Astrocyte of the spinal cord (primary cell): ENCODE measurements around the gene GRHL1.

Source experiments
- DNase-seq: peaks from one replicate; pipeline ENCODE4 v3.0.0; 2011; ENCODE audit warnings: low read depth, low spot score
- H3K4me3 ChIP-seq: 2 replicates; pipeline ENCODE4 v1.5.1; 2011; ENCODE audit warnings: low read depth, mild to moderate bottlenecking, low read length, moderate library complexity
- in situ Hi-C: cut with HindIII; loops from 2 replicates; pipeline ENCODE4 v1.10.0; 2017; ENCODE audit warnings: low sequenced_read_pairs
- TF ChIP-seq, protein P1 (sequence below): IDR thresholded peaks from 2 replicates; pipeline ENCODE4 v1.5.1; 2012; ENCODE audit warnings: low read depth, mild to moderate bottlenecking, low read length, inconsistent platforms

The GRHL1 gene

DNA sequence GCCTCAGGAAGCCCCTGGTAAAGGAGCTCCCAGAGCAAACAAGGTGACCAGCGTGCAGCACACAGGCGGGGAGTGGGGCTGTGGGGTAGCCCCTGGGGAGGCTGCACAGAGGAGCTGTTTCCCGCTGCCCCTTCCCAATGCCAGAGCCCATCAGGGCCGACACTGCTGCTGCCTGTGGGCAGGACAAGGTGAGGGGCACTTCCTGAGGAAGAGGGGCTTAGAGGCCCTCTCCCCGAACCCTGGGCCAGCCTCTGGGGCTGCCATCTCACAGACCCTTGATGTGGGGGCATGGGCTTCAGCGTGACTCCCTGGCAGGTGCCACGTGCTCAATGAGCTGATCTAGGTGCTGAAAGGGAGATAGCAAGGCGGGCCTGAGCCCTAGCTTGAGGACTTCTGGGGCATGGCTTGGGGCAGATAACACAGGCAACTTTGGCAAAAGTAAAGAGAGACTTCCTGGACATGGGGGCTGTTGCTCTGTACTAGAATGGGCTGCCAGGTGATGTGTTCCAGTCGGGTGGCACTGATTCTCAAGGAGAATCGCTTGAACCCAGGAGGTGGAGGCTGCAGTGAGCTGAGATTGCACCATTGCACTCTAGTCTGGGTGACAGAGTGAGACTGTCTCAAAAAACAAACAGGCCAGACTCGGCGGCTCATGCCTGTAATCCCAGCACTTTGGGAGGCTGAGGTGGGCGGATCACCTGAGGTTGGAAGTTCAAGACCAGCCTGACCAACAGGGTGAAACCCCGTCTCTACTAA lies 81.9 kb downstream of the GRHL1 start:
- in situ Hi-C loops = loop anchor here (10.0 to 25.0 kb wide), 2 partner anchors 69 to 221 kb away; no protein-coding TSS in a partner anchor
- H3K4me3 ChIP-seq = no peak overlapping the region
- no peak for DNase-seq
- TF ChIP-seq, protein P1, sequence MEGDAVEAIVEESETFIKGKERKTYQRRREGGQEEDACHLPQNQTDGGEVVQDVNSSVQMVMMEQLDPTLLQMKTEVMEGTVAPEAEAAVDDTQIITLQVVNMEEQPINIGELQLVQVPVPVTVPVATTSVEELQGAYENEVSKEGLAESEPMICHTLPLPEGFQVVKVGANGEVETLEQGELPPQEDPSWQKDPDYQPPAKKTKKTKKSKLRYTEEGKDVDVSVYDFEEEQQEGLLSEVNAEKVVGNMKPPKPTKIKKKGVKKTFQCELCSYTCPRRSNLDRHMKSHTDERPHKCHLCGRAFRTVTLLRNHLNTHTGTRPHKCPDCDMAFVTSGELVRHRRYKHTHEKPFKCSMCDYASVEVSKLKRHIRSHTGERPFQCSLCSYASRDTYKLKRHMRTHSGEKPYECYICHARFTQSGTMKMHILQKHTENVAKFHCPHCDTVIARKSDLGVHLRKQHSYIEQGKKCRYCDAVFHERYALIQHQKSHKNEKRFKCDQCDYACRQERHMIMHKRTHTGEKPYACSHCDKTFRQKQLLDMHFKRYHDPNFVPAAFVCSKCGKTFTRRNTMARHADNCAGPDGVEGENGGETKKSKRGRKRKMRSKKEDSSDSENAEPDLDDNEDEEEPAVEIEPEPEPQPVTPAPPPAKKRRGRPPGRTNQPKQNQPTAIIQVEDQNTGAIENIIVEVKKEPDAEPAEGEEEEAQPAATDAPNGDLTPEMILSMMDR = no peak

DNA sequence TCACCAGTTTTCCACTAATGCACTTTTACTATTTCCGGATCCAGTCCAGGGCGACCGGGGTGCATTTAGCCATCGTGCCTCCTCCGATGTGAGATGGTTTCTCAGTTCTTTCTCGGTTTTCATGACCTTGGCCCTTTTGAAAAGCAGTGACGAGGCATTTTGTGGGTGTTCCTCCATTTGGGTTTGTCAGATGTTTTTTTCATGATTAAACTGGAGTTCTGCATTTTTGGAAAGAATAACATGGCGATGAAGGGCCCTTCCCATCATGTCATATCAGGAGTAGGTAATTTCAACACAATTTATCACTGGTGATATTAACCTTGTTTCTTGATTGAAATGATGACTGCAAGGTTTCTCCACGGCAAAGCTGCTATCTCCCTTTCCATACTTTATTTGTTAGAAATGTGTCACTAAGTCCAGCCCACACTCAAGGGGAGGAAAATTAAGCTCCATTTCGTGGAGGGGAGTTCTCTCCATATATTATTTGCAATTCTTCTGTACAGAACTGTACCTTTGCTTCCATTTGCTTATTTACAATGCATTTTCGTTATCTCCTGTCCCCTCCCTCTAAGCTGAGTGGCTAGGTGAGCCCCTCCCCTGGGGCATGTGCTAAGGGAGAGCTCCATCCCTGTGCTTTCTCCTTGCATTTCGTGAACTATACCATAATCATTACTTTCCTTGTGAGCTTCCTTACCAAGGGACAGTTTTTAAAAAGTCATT lies 83.0 kb downstream of the GRHL1 start:
- no peak overlapping the region for H3K4me3 ChIP-seq
- in situ Hi-C loops = loop anchor here (10.0 to 25.0 kb wide), 2 partner anchors 70 to 222 kb away; no protein-coding TSS in a partner anchor
- TF ChIP-seq, protein P1 = no peak
- DNase-seq = no peak

DNA sequence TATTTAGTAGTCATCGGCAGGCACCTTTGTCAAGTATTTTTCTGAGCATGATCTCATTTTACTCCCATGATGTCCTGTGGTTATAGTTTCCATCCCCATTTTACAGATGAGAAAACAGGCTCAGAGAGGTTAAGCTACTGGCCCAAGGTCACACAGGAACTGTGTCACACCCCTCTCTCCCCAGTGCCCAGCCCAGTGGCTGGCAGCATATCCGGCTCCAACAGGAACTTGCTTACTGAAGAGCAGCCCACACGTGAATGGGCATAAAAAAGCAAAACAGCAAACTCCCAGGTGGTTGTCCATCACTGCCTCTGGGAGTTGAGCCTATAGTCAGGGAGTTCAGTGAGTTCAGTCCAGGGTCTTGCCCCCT lies 83.5 kb downstream of the GRHL1 start:
- in situ Hi-C loops = loop anchor here (10.0 to 25.0 kb wide), 2 partner anchors 70 to 223 kb away; no protein-coding TSS in a partner anchor
- H3K4me3 ChIP-seq = no peak overlapping the region
- TF ChIP-seq, protein P1 = no peak
- DNase-seq = no peak

DNA sequence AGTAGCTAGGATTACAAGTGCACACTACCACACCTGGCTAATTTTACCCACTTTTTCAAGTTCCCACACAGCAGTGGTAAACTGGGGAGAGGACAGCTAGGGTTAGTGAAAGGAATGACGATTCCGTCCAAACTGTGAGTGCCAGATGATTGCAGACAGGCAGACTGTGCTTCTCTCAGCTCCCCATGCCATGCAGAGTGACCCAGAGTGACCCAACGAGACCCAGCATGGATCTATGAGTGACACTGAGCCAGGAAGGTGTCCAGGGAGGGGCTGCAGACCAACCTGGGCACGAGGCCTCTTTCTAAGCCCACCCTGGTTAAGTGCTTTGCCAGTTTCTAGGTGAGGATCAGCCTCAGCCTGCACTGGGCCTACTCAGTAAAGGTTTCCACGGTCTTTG lies 84.1 kb downstream of the GRHL1 start:
- no peak for DNase-seq
- in situ Hi-C loops = loop anchor here (10.0 to 25.0 kb wide), 2 partner anchors 71 to 223 kb away; no protein-coding TSS in a partner anchor
- TF ChIP-seq, protein P1 = no peak
- H3K4me3 ChIP-seq = no peak overlapping the region

DNA sequence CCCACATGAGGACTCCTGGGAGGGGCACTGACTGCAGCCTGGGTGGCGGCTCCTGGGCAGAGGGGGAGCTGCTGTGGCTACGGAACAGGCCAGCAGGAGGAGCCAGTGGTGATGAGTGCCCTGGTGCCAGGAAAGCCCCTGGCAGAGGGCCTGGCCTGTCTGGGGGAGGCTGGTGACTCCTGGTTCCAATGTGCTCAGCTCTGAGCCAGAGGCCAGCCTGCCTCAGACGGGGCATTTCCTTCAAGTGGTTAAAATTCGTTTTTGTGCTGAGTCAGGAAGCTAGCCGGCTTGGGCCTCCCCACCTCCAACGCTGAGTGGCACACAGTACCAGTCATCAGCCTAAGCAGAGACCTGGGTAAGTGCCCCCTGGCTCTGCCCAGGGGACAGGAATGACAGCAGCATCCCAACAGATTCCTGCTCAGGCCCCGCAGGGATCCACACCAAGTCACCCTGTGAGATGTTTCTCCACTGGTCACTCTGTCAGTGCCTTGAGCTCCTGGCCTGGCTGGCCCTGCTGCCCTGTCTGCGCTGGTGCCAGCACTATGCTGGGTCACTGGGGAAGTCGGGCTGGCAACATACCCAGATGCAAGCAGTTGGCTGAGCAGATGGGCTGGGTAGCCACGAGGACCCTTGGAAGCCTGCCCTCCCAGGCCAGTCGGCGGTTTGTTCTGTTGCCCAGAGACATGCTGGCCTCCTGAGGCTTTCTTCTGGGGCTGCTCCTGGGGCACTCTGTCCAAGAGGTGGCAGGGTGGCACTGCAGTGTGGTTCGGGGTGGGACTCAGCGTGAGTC lies 84.8 kb downstream of the GRHL1 start:
- peak; percentile 59 for DNase-seq
- H3K4me3 ChIP-seq = no peak overlapping the region
- TF ChIP-seq, protein P1 = peak; percentile 53
- in situ Hi-C loops = loop anchor here (10.0 to 25.0 kb wide), 2 partner anchors 71 to 224 kb away; no protein-coding TSS in a partner anchor

DNA sequence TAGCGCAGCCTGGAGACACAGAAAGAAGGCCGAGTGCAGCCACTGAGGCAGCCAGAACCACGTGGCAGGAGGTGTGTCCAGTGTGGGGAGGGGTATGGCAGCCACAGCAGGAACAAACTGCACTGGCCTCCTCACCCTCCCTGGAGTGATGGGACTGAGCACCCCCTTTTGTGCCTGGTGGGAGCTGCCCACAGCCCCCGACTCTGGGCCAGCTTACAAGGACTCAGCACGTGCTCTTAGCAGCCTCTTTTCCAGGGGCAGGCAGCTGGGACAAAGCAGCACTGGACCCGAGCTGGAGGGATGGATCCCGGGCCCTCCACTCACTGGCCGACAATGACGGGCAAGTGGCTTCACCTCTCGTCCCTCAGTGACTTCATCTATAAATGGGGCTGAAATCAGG lies 86.6 kb downstream of the GRHL1 start:
- no peak for DNase-seq
- in situ Hi-C loops = loop anchor here (10.0 to 25.0 kb wide), 2 partner anchors 73 to 226 kb away; no protein-coding TSS in a partner anchor
- TF ChIP-seq, protein P1 = no peak
- no peak overlapping the region for H3K4me3 ChIP-seq
